ENCODE data around the gene DPH1.

The DPH1 gene

GRCh38 chr17:2068519-2069051, 38.6 kb downstream of the DPH1 start:
- Histone ChIP-seq H3K4me3 (ENCODE audit: insufficient read depth, low read depth, low read length) (no peak overlapping the region), H3K27ac (ENCODE audit: insufficient read depth, low read depth, low read length, poor library complexity, severe bottlenecking) (no peak overlapping the region), H3K9me3 (ENCODE audit: control insufficient read depth, low read length) (no peaks in the 10 kb centered on the region), H3K27me3 (ENCODE audit: control insufficient read depth, insufficient read depth, low read length, poor library complexity, severe bottlenecking) (no peaks in the 10 kb centered on the region), H3K4me1 (ENCODE audit: control insufficient read depth, insufficient read depth, low read length) (peaks cover 4% of the 10 kb centered on the region), H3K36me3 (ENCODE audit: control insufficient read depth, insufficient read depth, low read length) (peaks cover 15% of the 10 kb centered on the region)
- WGBS, 2 experiments = 92 to 94% methylated on average over 15 of the region's 15 CpGs

GRCh38 chr17:2070241-2071023, 40.5 kb downstream of the DPH1 start:
- H3K9me3 ChIP-seq (ENCODE audit: control insufficient read depth, low read length) = no peaks in the 10 kb centered on the region
- H3K36me3 ChIP-seq (ENCODE audit: control insufficient read depth, insufficient read depth, low read length) = peaks cover 7% of the 10 kb centered on the region
- peaks cover 6% of the 10 kb centered on the region for H3K4me1 ChIP-seq (ENCODE audit: control insufficient read depth, insufficient read depth, low read length)
- no peak overlapping the region for H3K4me3 ChIP-seq (ENCODE audit: insufficient read depth, low read depth, low read length)
- no peaks in the 10 kb centered on the region for H3K27me3 ChIP-seq (ENCODE audit: control insufficient read depth, insufficient read depth, low read length, poor library complexity, severe bottlenecking)
- H3K27ac ChIP-seq (ENCODE audit: insufficient read depth, low read depth, low read length, poor library complexity, severe bottlenecking) = no peak overlapping the region
- 89 to 90% methylated on average over 13 of the region's 13 CpGs for WGBS, 2 experiments

DNA sequence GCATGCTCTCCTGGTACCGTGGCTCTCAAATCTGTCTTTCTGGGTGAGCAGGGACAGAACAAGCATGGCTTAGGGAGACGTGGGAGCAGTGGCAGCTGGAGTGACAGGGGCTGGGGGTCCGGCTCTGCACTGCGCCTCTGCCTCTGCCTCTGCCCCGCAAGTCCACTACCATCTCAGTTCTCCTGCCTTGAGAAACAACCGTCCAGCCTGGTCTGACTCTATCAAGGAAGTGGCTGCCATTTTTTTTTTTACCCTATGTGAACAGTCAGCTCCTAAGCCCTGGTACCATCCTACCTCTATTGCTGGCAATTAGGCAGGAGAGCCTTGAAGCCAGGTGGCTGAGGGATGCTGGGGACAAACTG, 41.1 kb downstream of the DPH1 start:
- Histone ChIP-seq H3K9me3 (ENCODE audit: control insufficient read depth, low read length) (no peaks in the 10 kb centered on the region), H3K4me3 (ENCODE audit: insufficient read depth, low read depth, low read length) (no peak overlapping the region), H3K4me1 (ENCODE audit: control insufficient read depth, insufficient read depth, low read length) (peaks cover 12% of the 10 kb centered on the region), H3K27ac (ENCODE audit: insufficient read depth, low read depth, low read length, poor library complexity, severe bottlenecking) (no peak overlapping the region), H3K36me3 (ENCODE audit: control insufficient read depth, insufficient read depth, low read length) (peaks cover 3% of the 10 kb centered on the region), H3K27me3 (ENCODE audit: control insufficient read depth, insufficient read depth, low read length, poor library complexity, severe bottlenecking) (no peaks in the 10 kb centered on the region)
- 91 to 93% methylated on average over 6 of the region's 6 CpGs for WGBS, 2 experiments

DNA sequence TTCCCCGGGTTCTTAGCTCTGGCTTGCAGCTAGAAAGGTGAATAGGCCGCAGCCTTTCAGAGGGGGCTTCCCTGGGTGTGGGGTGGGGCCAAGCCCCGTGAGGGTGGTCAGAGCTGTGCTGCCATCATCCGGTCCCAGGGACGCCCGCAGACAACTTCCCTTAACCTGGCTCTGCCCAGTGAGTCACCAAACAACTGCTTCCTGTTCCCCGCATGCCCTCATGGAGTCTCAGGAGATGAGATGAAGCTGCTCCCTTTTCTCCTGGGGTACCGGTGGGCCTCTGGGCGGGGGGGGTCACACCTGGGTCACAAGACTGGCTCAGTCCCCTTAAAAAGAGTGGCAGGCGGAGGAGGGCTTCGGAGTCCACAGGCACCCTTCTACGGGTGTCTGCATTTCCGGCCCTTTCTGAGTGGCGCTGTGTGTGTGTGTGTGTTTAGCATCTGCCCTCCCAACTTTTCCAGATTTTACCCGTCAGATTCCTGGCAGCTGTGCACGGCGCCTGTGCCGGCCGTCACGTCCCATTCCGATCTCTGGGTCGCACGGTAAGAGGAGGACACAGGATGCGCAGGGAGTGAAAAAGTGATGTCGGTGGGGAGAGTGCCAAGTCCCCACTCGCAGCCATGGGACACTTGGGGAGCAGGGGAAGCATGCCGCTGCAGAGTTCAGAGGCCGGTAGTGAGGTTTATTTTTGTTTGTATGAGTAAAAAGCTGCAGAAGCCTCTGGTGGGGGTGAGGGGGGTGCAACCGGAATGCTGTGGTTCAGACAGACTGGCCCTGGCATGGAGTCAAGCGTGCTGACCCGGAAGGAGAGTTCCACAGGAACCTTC, 41.7 kb downstream of the DPH1 start:
- whole genome bisulfite sequencing, 2 experiments = 93 to 96% methylated on average over 31 of the region's 31 CpGs
- H3K4me1 ChIP-seq (ENCODE audit: control insufficient read depth, insufficient read depth, low read length) = peaks cover 14% of the 10 kb centered on the region
- H3K4me3 ChIP-seq (ENCODE audit: insufficient read depth, low read depth, low read length) = no peak overlapping the region
- peaks cover 3% of the 10 kb centered on the region for H3K36me3 ChIP-seq (ENCODE audit: control insufficient read depth, insufficient read depth, low read length)
- H3K27ac ChIP-seq (ENCODE audit: insufficient read depth, low read depth, low read length, poor library complexity, severe bottlenecking) = no peak overlapping the region
- H3K27me3 ChIP-seq (ENCODE audit: control insufficient read depth, insufficient read depth, low read length, poor library complexity, severe bottlenecking) = no peaks in the 10 kb centered on the region
- no peaks in the 10 kb centered on the region for H3K9me3 ChIP-seq (ENCODE audit: control insufficient read depth, low read length)

DNA sequence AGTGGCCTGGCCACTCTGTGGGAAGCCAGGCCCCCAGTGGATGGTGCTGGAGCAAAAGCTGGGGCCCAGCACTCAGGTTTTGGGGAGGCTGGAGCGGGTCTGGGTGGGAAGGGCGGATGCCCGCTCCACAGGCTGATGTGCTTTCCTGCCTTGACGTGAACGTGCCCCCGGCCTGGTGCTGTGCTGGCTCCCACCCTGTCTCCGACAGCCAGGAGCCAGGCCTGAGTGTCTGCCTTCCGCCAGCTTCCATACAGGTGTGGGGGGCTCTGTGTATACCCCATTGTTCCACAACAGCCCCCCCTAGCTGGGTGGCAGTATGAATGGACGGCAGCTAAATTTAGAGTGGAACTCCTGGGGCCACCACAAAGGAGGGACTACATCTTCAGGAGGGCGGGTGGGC, 45.0 kb downstream of the DPH1 start:
- Histone ChIP-seq H3K9me3 (ENCODE audit: control insufficient read depth, low read length) (no peaks in the 10 kb centered on the region), H3K27ac (ENCODE audit: insufficient read depth, low read depth, low read length, poor library complexity, severe bottlenecking) (no peak overlapping the region), H3K36me3 (ENCODE audit: control insufficient read depth, insufficient read depth, low read length) (peaks cover 12% of the 10 kb centered on the region), H3K4me1 (ENCODE audit: control insufficient read depth, insufficient read depth, low read length) (peaks cover 10% of the 10 kb centered on the region), H3K4me3 (ENCODE audit: insufficient read depth, low read depth, low read length) (no peak overlapping the region), H3K27me3 (ENCODE audit: control insufficient read depth, insufficient read depth, low read length, poor library complexity, severe bottlenecking) (no peaks in the 10 kb centered on the region)
- WGBS, 2 experiments = 80 to 85% methylated on average over 10 of the region's 10 CpGs

- peaks cover 10% of the 10 kb centered on the region for H3K4me1 ChIP-seq (ENCODE audit: control insufficient read depth, insufficient read depth, low read length)
- no peak overlapping the region for H3K27ac ChIP-seq (ENCODE audit: insufficient read depth, low read depth, low read length, poor library complexity, severe bottlenecking)
- H3K27me3 ChIP-seq (ENCODE audit: control insufficient read depth, insufficient read depth, low read length, poor library complexity, severe bottlenecking) = no peaks in the 10 kb centered on the region
- peaks cover 12% of the 10 kb centered on the region for H3K36me3 ChIP-seq (ENCODE audit: control insufficient read depth, insufficient read depth, low read length)
- no peak overlapping the region for H3K4me3 ChIP-seq (ENCODE audit: insufficient read depth, low read depth, low read length)
- H3K9me3 ChIP-seq (ENCODE audit: control insufficient read depth, low read length) = no peaks in the 10 kb centered on the region
- WGBS, 2 experiments = 79 to 80% methylated on average over 13 of the region's 13 CpGs
Observed at GRCh38 chr17:2075336-2076086, 45.6 kb downstream of the DPH1 start.

- no peak overlapping the region for H3K4me3 ChIP-seq (ENCODE audit: insufficient read depth, low read depth, low read length)
- peaks cover 11% of the 10 kb centered on the region for H3K36me3 ChIP-seq (ENCODE audit: control insufficient read depth, insufficient read depth, low read length)
- no peak overlapping the region for H3K27ac ChIP-seq (ENCODE audit: insufficient read depth, low read depth, low read length, poor library complexity, severe bottlenecking)
- no peaks in the 10 kb centered on the region for H3K9me3 ChIP-seq (ENCODE audit: control insufficient read depth, low read length)
- 93 to 96% methylated on average over 17 of the region's 17 CpGs for WGBS, 2 experiments
- peaks cover 10% of the 10 kb centered on the region for H3K4me1 ChIP-seq (ENCODE audit: control insufficient read depth, insufficient read depth, low read length)
- H3K27me3 ChIP-seq (ENCODE audit: control insufficient read depth, insufficient read depth, low read length, poor library complexity, severe bottlenecking) = no peaks in the 10 kb centered on the region
Observed at GRCh38 chr17:2076087-2076984, 46.4 kb downstream of the DPH1 start.

DNA sequence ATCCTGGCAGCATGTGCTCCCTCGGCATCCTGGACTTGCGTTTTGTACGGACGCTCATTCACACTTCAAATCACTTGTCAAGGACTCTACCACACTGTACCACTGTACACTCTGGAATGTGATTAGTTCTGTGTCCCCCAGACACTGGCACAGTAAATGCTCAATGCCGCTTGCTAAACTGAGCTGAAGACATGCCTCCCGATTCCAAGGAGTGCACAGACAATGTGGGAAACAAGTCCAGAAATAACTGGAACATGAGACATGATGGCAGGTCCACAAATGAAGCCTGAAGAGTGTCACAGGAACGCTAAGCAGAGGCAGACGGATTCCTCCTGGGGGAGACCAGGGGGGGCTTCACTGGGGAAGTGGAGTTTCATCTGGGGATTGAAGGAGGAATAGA, 47.1 kb downstream of the DPH1 start:
- WGBS, 2 experiments = 94 to 95% methylated on average over 8 of the region's 8 CpGs
- H3K27ac ChIP-seq (ENCODE audit: insufficient read depth, low read depth, low read length, poor library complexity, severe bottlenecking) = no peak overlapping the region
- no peaks in the 10 kb centered on the region for H3K9me3 ChIP-seq (ENCODE audit: control insufficient read depth, low read length)
- H3K4me1 ChIP-seq (ENCODE audit: control insufficient read depth, insufficient read depth, low read length) = peaks cover 10% of the 10 kb centered on the region
- no peaks in the 10 kb centered on the region for H3K27me3 ChIP-seq (ENCODE audit: control insufficient read depth, insufficient read depth, low read length, poor library complexity, severe bottlenecking)
- H3K4me3 ChIP-seq (ENCODE audit: insufficient read depth, low read depth, low read length) = no peak overlapping the region
- H3K36me3 ChIP-seq (ENCODE audit: control insufficient read depth, insufficient read depth, low read length) = peaks cover 14% of the 10 kb centered on the region

DNA sequence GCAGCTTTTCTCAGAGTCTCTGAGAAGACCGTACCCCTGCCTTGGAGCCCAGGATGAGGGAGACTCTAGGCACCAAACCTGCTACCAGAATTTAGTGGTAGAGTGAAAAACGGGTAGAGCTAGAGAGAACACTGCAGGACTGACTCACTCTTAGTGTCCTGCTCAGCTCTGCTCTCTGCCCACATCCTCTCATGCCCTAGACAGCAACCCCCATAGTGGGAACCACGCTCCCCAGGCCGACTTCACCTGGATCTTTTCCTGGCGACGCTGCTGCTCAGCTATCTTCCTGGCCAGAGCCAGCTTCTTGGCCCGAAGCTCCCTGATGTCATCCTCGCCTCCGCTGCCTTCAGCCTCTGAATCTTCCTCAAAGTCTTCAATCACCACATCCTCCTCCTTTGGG, 51.6 kb downstream of the DPH1 start:
- WGBS, 2 experiments = 94 to 97% methylated on average over 9 of the region's 9 CpGs
- Histone ChIP-seq H3K4me1 (ENCODE audit: control insufficient read depth, insufficient read depth, low read length) (no peaks in the 10 kb centered on the region), H3K4me3 (ENCODE audit: insufficient read depth, low read depth, low read length) (no peak overlapping the region), H3K36me3 (ENCODE audit: control insufficient read depth, insufficient read depth, low read length) (peaks cover 15% of the 10 kb centered on the region), H3K27ac (ENCODE audit: insufficient read depth, low read depth, low read length, poor library complexity, severe bottlenecking) (no peak overlapping the region), H3K9me3 (ENCODE audit: control insufficient read depth, low read length) (no peaks in the 10 kb centered on the region), H3K27me3 (ENCODE audit: control insufficient read depth, insufficient read depth, low read length, poor library complexity, severe bottlenecking) (no peaks in the 10 kb centered on the region)

All from ectodermal cell (in vitro differentiated cells).